HEK293 (cell line): ENCODE results near the gene FLOT2.

ENCODE experiments used
- HOXC10 ChIP-seq: sonication (generic); formaldehyde crosslinking; IDR thresholded peaks from 2 replicates; pipeline ENCODE4 v1.8.1; 2023; ENCODE audit warnings: mild to moderate bottlenecking, missing genetic modification reagents
- KLF10 ChIP-seq: fragments of 450-650 bp; IDR thresholded peaks from 2 replicates; pipeline ENCODE4 v1.5.1; 2018; ENCODE audit warnings: missing biosample characterization, mild to moderate bottlenecking, missing genetic modification characterization
- SCRT1 ChIP-seq: fragments of 450-650 bp; formaldehyde crosslinking; IDR thresholded peaks from 2 replicates; pipeline ENCODE4 v1.5.1; 2016; ENCODE audit warnings: missing biosample characterization, missing genetic modification characterization, borderline replicate concordance
- ZEB2 ChIP-seq: fragments of 450-650 bp; formaldehyde crosslinking; IDR thresholded peaks from 2 replicates; pipeline ENCODE4 v1.5.1; 2016; ENCODE audit warnings: missing biosample characterization, missing genetic modification characterization
- ZFP37 ChIP-seq: fragments of 450-650 bp; formaldehyde crosslinking; IDR thresholded peaks from 2 replicates; pipeline ENCODE4 v1.5.1; 2016; ENCODE audit warnings: missing biosample characterization, missing genetic modification characterization
- ZNF146 ChIP-seq: fragments of 450-650 bp; formaldehyde crosslinking; IDR thresholded peaks from 2 replicates; pipeline ENCODE4 v1.5.1; 2016; ENCODE audit warnings: missing biosample characterization, missing genetic modification characterization
- ZNF184 ChIP-seq: fragments of 450-650 bp; IDR thresholded peaks from 2 replicates; pipeline ENCODE4 v1.5.1; 2018; ENCODE audit warnings: missing biosample characterization, mild to moderate bottlenecking, missing genetic modification characterization
- ZNF214 ChIP-seq: fragments of 450-650 bp; formaldehyde crosslinking; IDR thresholded peaks from 2 replicates; pipeline ENCODE4 v1.5.1; 2017; ENCODE audit warnings: missing biosample characterization, mild to moderate bottlenecking, missing genetic modification characterization, borderline replicate concordance
- ZNF23 ChIP-seq: fragments of 450-650 bp; formaldehyde crosslinking; IDR thresholded peaks from 2 replicates; pipeline ENCODE4 v1.5.1; 2016; ENCODE audit warnings: missing biosample characterization, missing genetic modification characterization, borderline replicate concordance
- ZNF391 ChIP-seq: fragments of 450-650 bp; formaldehyde crosslinking; IDR thresholded peaks from 2 replicates; pipeline ENCODE4 v1.5.1; 2016; ENCODE audit warnings: low read depth, missing biosample characterization, missing genetic modification characterization, borderline replicate concordance
- ZNF423 ChIP-seq: fragments of 450-650 bp; formaldehyde crosslinking; IDR thresholded peaks from 2 replicates; pipeline ENCODE4 v1.5.1; 2016; ENCODE audit warnings: missing biosample characterization, missing genetic modification characterization
- ZNF426 ChIP-seq: fragments of 450-650 bp; formaldehyde crosslinking; IDR thresholded peaks from 2 replicates; pipeline ENCODE4 v1.5.1; 2017; ENCODE audit warnings: missing biosample characterization, missing genetic modification characterization, mild to moderate bottlenecking, inconsistent platforms, moderate library complexity
- ZNF529 ChIP-seq: fragments of 450-650 bp; formaldehyde crosslinking; IDR thresholded peaks from 2 replicates; pipeline ENCODE4 v1.5.1; 2017; ENCODE audit warnings: missing genetic modification characterization, missing biosample characterization; ENCODE audit not compliant: insufficient replicate concordance
- ZNF561 ChIP-seq: fragments of 450-650 bp; IDR thresholded peaks from 2 replicates; pipeline ENCODE4 v1.5.1; 2018; ENCODE audit warnings: missing biosample characterization, missing genetic modification characterization, borderline replicate concordance
- ZNF777 ChIP-seq: fragments of 450-650 bp; formaldehyde crosslinking; IDR thresholded peaks from 2 replicates; pipeline ENCODE4 v1.5.1; 2017; ENCODE audit warnings: missing biosample characterization, missing genetic modification characterization, borderline replicate concordance
- TF ChIP-seq, protein P1 (sequence below): fragments of 450-650 bp; formaldehyde crosslinking; IDR thresholded peaks from 2 replicates; pipeline ENCODE4 v1.5.1; 2017; ENCODE audit warnings: missing biosample characterization, missing genetic modification characterization
- TF ChIP-seq, protein P2 (sequence below): fragments of 450-650 bp; formaldehyde crosslinking; conservative IDR thresholded peaks from 2 replicates; pipeline ENCODE4 v1.5.1; 2016; ENCODE audit warnings: low read depth, missing biosample characterization, missing genetic modification characterization
- TF ChIP-seq, protein P3 (sequence below): fragments of 450-650 bp; formaldehyde crosslinking; IDR thresholded peaks from 2 replicates; pipeline ENCODE4 v1.5.1; 2016; ENCODE audit warnings: missing biosample characterization, missing genetic modification characterization
- TF ChIP-seq, protein P4 (sequence below): fragments of 450-650 bp; formaldehyde crosslinking; IDR thresholded peaks from 2 replicates; pipeline ENCODE4 v1.5.1; 2016; ENCODE audit warnings: missing biosample characterization, missing genetic modification characterization
- TF ChIP-seq, protein P5 (sequence below): fragments of 450-650 bp; formaldehyde crosslinking; IDR thresholded peaks from 2 replicates; pipeline ENCODE4 v1.5.1; 2016; ENCODE audit warnings: missing biosample characterization, missing genetic modification characterization
- TF ChIP-seq, protein P6 (sequence below): fragments of 450-650 bp; formaldehyde crosslinking; IDR thresholded peaks from 2 replicates; pipeline ENCODE4 v1.5.1; 2017; ENCODE audit warnings: missing biosample characterization, missing genetic modification characterization
- TF ChIP-seq, protein P7 (sequence below): fragments of 450-650 bp; formaldehyde crosslinking; optimal IDR thresholded peaks from 2 replicates; pipeline ENCODE3; 2016; ENCODE audit warnings: missing biosample characterization, mild to moderate bottlenecking, missing genetic modification characterization

FLOT2 gene

DNA sequence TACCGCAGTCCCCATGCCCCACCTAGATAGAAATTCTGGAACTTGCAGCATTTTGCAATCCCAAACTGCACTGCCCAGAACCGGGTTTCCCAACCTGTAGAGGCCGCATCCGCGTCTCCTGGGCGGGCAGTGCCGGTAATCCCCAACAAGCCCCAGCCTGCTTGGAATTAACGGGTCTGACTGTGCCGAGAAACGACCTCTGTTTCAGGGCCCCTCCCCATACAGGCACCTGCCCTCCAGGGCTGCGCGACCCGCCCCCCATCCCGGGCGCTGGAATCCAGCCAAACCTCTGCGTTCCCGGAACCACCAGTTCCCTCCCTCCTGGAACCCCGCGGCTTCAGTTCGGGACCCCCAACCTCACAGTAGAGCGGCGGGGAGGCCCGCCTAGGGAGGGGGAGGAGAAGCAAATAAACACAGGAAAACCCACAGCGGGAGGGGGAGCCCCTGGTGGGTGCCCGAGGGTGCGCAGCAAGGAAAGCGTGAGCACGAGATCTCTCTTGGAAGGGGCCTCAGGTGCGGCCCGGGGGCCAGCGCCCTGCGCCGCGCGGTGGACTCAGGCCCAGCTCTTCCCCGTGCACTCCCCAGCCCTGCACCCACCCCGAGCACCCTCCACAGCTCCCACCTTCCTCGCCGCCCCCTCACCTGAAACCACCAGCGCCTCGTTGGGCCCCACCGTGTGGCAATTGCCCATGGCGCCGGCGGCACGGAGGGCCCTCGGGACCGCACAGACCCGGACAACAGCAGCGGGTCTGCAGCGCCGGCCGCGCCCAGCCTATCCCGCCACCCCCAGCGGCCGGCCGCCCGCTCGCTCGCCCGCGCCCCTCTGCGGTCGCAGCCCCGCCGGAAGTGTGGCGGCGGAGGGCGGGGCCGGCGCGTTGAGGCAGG lies at the start of gene FLOT2 (continued):
- TF ChIP-seq ZNF214, result no peak
- 0 out of 2 replicates have a peak, but pooled peaks have one; percentile 49 for TF ChIP-seq HOXC10 (CRISPR knock-in tag)
- 0 out of 2 replicates have a peak, but pooled peaks have one; percentile 9 for TF ChIP-seq ZNF184 (tag by site-specific recombination)
- TF ChIP-seq ZNF423 (tag by site-specific recombination), result peak; percentile 98
- TF ChIP-seq, protein P1, sequence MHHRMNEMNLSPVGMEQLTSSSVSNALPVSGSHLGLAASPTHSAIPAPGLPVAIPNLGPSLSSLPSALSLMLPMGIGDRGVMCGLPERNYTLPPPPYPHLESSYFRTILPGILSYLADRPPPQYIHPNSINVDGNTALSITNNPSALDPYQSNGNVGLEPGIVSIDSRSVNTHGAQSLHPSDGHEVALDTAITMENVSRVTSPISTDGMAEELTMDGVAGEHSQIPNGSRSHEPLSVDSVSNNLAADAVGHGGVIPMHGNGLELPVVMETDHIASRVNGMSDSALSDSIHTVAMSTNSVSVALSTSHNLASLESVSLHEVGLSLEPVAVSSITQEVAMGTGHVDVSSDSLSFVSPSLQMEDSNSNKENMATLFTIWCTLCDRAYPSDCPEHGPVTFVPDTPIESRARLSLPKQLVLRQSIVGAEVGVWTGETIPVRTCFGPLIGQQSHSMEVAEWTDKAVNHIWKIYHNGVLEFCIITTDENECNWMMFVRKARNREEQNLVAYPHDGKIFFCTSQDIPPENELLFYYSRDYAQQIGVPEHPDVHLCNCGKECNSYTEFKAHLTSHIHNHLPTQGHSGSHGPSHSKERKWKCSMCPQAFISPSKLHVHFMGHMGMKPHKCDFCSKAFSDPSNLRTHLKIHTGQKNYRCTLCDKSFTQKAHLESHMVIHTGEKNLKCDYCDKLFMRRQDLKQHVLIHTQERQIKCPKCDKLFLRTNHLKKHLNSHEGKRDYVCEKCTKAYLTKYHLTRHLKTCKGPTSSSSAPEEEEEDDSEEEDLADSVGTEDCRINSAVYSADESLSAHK (tag by site-specific recombination), result no peak
- TF ChIP-seq ZEB2 (tag by site-specific recombination), result peak; percentile 62
- TF ChIP-seq ZNF391 (tag by site-specific recombination), result no peak
- TF ChIP-seq, protein P2, sequence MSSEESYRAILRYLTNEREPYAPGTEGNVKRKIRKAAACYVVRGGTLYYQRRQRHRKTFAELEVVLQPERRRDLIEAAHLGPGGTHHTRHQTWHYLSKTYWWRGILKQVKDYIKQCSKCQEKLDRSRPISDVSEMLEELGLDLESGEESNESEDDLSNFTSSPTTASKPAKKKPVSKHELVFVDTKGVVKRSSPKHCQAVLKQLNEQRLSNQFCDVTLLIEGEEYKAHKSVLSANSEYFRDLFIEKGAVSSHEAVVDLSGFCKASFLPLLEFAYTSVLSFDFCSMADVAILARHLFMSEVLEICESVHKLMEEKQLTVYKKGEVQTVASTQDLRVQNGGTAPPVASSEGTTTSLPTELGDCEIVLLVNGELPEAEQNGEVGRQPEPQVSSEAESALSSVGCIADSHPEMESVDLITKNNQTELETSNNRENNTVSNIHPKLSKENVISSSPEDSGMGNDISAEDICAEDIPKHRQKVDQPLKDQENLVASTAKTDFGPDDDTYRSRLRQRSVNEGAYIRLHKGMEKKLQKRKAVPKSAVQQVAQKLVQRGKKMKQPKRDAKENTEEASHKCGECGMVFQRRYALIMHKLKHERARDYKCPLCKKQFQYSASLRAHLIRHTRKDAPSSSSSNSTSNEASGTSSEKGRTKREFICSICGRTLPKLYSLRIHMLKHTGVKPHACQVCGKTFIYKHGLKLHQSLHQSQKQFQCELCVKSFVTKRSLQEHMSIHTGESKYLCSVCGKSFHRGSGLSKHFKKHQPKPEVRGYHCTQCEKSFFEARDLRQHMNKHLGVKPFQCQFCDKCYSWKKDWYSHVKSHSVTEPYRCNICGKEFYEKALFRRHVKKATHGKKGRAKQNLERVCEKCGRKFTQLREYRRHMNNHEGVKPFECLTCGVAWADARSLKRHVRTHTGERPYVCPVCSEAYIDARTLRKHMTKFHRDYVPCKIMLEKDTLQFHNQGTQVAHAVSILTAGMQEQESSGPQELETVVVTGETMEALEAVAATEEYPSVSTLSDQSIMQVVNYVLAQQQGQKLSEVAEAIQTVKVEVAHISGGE (tag by site-specific recombination), result no peak; the same call in none of the 2 replicates
- TF ChIP-seq ZNF23 (tag by site-specific recombination), result no peak
- TF ChIP-seq, protein P3, sequence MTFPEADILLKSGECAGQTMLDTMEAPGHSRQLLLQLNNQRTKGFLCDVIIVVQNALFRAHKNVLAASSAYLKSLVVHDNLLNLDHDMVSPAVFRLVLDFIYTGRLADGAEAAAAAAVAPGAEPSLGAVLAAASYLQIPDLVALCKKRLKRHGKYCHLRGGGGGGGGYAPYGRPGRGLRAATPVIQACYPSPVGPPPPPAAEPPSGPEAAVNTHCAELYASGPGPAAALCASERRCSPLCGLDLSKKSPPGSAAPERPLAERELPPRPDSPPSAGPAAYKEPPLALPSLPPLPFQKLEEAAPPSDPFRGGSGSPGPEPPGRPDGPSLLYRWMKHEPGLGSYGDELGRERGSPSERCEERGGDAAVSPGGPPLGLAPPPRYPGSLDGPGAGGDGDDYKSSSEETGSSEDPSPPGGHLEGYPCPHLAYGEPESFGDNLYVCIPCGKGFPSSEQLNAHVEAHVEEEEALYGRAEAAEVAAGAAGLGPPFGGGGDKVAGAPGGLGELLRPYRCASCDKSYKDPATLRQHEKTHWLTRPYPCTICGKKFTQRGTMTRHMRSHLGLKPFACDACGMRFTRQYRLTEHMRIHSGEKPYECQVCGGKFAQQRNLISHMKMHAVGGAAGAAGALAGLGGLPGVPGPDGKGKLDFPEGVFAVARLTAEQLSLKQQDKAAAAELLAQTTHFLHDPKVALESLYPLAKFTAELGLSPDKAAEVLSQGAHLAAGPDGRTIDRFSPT, result peak; percentile 64
- TF ChIP-seq ZNF146 (tag by site-specific recombination), result no peak; the same call in 1 of the 2 replicates
- TF ChIP-seq, protein P4, sequence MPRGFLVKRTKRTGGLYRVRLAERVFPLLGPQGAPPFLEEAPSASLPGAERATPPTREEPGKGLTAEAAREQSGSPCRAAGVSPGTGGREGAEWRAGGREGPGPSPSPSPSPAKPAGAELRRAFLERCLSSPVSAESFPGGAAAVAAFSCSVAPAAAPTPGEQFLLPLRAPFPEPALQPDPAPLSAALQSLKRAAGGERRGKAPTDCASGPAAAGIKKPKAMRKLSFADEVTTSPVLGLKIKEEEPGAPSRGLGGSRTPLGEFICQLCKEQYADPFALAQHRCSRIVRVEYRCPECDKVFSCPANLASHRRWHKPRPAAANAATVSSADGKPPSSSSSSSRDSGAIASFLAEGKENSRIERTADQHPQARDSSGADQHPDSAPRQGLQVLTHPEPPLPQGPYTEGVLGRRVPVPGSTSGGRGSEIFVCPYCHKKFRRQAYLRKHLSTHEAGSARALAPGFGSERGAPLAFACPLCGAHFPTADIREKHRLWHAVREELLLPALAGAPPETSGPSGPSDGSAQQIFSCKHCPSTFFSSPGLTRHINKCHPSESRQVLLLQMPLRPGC (tag by site-specific recombination), result no peak; the same call in 1 of the 2 replicates
- TF ChIP-seq SCRT1 (tag by site-specific recombination), result peak; percentile 66; the same call in 1 of the 2 replicates
- no peak for TF ChIP-seq ZNF529 (tag by site-specific recombination)
- TF ChIP-seq, protein P5, sequence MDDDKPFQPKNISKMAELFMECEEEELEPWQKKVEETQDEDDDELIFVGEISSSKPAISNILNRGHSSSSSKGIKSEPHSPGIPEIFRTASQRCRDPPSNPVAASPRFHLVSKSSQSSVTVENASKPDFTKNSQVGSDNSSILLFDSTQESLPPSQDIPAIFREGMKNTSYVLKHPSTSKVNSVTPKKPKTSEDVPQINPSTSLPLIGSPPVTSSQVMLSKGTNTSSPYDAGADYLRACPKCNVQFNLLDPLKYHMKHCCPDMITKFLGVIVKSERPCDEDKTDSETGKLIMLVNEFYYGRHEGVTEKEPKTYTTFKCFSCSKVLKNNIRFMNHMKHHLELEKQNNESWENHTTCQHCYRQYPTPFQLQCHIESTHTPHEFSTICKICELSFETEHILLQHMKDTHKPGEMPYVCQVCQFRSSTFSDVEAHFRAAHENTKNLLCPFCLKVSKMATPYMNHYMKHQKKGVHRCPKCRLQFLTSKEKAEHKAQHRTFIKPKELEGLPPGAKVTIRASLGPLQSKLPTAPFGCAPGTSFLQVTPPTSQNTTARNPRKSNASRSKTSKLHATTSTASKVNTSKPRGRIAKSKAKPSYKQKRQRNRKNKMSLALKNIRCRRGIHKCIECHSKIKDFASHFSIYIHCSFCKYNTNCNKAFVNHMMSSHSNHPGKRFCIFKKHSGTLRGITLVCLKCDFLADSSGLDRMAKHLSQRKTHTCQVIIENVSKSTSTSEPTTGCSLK (tag by site-specific recombination), result no peak
- no peak for TF ChIP-seq ZNF426 (tag by site-specific recombination)
- peak; percentile 61; the same call in 1 of the 2 replicates for TF ChIP-seq KLF10 (tag by site-specific recombination)
- TF ChIP-seq ZNF777 (tag by site-specific recombination), result no peak
- peak; percentile 53; the same call in 1 of the 2 replicates for TF ChIP-seq ZFP37 (tag by site-specific recombination)
- TF ChIP-seq, protein P6, sequence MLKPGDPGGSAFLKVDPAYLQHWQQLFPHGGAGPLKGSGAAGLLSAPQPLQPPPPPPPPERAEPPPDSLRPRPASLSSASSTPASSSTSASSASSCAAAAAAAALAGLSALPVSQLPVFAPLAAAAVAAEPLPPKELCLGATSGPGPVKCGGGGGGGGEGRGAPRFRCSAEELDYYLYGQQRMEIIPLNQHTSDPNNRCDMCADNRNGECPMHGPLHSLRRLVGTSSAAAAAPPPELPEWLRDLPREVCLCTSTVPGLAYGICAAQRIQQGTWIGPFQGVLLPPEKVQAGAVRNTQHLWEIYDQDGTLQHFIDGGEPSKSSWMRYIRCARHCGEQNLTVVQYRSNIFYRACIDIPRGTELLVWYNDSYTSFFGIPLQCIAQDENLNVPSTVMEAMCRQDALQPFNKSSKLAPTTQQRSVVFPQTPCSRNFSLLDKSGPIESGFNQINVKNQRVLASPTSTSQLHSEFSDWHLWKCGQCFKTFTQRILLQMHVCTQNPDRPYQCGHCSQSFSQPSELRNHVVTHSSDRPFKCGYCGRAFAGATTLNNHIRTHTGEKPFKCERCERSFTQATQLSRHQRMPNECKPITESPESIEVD (tag by site-specific recombination), result no peak
- TF ChIP-seq, protein P7, sequence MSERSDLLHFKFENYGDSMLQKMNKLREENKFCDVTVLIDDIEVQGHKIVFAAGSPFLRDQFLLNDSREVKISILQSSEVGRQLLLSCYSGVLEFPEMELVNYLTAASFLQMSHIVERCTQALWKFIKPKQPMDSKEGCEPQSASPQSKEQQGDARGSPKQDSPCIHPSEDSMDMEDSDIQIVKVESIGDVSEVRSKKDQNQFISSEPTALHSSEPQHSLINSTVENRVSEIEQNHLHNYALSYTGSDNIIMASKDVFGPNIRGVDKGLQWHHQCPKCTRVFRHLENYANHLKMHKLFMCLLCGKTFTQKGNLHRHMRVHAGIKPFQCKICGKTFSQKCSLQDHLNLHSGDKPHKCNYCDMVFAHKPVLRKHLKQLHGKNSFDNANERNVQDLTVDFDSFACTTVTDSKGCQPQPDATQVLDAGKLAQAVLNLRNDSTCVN, result peak; percentile 91
- no peak; the same call in 1 of the 2 replicates for TF ChIP-seq ZNF561
